AG20443 (cell line): ENCODE data around the gene CABLES2.

ENCODE experiments used
- DNase-seq: peaks from one replicate; pipeline ENCODE4 v3.0.0; 2012; ENCODE audit warnings: low spot score, mixed read lengths

CABLES2 gene

DNA sequence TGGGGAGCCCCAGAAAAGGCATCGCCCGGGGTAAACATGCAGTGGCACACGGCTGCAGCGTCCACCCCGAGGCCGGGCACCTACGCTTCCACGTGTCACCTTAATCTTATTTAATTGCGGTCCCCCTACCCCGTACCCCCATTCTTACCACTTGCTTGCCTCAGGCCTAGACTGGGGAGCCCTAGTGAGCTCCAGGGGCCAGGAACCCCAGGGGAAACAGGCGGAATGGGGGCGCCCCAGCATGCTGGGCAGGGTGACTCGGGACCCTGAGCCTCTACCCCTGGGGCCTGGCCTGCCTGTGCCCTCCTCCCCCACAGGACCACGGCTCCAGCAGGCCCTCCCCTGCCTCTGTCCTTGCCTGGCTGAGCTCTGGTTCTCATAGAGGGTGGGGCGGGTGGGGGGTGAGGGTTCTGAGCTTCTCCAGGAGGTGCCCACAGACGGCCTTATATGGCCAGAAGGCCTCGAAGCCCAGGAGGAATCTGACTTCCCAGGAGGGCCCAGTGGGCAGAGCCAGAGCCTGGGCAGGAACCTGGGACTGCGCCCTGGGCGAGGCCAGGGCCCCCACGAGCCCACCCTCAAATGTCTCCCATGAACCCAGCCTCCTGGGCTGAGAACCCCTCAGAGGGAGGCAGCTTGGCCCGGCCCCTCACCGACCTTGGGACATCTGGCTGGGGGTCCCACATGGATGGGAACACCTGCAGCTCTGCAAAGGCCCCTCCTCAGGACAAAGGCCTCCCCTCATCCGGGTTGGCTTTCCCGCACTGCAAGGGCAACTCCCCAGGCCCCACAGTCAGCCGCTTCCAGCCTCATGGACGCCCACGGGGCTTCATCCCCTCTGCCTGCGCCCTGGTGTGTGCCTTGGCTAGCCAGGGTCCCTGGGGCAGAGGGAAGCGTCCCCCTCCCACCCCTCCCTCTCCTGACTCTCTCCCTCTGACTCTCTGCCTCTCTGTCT is 34.8 kb downstream of the CABLES2 start:
- DNase-seq = no peak

DNA sequence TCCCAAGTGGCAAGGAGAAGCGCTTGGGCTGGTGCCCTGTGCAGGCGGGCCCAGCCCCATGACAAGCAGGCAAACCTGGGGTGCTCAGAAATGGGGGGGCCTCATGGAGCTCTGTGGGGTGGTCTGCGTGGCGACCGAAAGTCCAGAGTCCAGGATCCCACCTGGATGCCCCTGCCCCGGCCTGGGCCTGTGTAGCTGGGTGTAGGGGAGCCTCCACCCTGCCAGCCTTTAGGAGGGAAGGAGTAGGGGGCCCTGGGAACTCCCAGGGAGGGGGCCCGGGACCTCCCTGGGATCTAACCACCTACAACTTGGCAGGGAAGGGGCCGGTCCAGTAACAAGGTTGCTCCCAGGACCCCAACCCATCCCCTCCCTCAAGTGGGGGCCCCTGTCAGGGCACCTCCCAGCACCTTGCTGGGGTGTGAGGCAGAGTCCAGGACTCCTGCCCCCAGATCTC is 35.5 kb downstream of the CABLES2 start:
- DNase-seq = no peak

- DNase-seq = no peak
Measured at GRCh38 chr20:62370807-62371587, 36.1 kb downstream of the CABLES2 start.

- DNase-seq = peak; percentile 84
Measured at GRCh38 chr20:62370115-62370806, 36.8 kb downstream of the CABLES2 start.

DNA sequence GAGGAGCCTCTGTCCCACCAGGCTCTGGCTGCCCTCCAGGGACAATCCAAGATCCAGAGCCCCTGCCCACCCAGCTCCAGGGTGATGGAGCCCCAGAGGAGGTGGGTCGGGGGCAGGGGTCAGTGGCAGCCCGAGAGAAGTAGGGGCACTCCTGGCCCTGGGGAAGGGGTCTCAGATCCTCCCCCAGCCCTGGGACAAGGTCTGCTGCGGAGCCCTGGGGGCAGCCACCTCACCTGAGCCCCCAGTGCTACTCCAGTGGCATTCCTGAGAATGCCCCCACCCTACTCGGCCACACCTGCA is 37.3 kb downstream of the CABLES2 start:
- no peak for DNase-seq

GRCh38 chr20:62368976-62369814 is 37.9 kb downstream of the CABLES2 start:
- peak; percentile 71 for DNase-seq

- no peak for DNase-seq
Measured at GRCh38 chr20:62368392-62368975, 38.6 kb downstream of the CABLES2 start.

DNA sequence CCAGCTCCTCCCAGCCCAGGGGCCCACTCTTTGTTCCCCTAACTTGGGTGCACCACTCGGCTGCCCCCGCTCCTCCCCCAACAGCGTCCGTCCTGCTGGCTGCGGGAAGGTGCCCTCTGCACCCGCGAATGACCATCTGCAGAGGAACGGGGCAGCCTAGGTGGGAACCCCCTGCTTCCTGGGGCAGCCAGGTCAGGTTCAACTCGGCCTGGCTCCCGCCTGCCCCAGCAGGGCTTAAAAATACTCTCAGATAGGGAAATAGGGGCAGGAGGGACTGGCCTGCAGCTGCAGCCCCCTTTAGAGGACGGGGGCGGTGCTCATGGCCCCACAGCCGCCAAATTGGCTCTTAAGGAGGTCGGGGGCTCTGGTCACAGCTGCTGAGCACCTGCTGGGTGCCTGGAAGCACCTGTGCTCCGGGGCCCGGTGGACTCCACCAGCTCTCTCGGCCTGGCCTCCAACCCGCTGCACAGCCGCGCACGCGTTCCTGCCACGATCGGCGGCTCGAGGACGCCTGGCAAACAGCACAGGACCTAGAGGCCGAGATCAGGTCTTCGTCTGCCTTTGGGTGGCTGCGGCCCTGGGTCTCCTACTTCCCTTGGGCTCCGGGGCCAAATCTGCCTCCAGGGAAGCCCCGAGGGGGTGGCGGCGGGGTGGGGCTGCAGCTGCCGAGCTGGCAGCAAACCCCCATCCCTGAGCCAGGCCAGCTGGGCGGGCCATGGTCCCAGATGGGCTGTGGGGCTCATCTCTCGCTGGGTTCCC is 39.3 kb downstream of the CABLES2 start:
- DNase-seq = no peak

DNA sequence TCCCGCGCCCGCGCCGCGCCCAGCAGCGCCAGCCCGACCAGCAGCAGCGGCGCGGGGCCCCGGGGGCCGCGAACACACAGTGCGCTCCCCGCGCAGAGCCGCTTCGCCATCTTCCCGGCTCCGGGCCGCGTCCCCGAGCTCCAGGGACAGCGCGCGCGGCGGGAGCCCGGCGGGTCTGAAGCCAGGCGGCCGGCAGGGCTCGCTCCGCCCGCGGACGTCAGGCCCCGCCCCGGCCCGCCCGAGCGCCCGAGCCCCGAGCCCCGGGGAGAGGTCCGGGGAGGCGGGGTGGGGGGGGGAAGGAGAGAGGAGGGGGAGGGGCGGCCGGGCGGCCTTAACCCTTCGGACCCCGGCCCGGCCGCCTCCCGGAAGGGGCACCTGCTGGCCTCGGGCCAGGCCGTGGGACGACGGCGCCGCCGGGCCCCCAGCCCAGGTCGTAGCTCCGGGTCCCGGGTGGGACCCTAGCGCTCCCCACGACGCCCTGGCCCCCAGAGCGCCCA is 39.9 kb downstream of the CABLES2 start, which contains the start of gene LAMA5:
Gene LAMA5, minus strand, starts transcription at position 177 of the 497 bp plus-strand sequence. Its CDS starts 67 bp downstream, at position 110.
- peak; percentile 82 for DNase-seq

- DNase-seq = no peak
Measured at GRCh38 chr20:62366370-62367135, 40.5 kb downstream of the CABLES2 start.

DNA sequence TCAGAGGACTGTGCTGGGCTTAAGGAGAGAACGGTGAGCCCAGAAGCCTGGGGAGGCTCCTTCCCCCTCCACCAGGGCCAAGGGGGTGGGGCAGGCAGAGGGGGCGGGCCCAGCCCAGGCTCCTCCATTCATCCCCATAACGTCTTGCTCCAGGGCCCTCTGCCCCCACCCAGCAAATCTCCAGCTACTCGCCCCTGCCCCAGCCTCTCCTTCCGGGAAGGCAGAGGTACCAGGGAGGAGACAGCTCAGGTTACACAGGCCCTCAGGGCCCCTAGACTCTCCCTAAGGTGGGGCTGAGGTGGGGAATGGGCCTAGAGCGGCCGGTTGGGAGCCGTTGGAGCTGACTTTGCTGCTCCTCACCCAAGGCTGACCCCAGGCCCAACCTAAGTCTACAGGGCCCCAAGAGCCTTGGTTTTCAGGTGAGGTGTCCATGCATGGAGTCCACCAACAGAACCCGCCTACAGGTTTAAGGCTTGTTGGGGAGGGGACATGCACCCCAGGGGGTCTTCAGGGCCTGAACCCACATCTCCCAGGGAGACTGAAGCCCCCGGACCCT is 41.2 kb downstream of the CABLES2 start:
- no peak for DNase-seq

GRCh38 chr20:62364911-62365736 is 42.0 kb downstream of the CABLES2 start:
- DNase-seq = no peak

DNA sequence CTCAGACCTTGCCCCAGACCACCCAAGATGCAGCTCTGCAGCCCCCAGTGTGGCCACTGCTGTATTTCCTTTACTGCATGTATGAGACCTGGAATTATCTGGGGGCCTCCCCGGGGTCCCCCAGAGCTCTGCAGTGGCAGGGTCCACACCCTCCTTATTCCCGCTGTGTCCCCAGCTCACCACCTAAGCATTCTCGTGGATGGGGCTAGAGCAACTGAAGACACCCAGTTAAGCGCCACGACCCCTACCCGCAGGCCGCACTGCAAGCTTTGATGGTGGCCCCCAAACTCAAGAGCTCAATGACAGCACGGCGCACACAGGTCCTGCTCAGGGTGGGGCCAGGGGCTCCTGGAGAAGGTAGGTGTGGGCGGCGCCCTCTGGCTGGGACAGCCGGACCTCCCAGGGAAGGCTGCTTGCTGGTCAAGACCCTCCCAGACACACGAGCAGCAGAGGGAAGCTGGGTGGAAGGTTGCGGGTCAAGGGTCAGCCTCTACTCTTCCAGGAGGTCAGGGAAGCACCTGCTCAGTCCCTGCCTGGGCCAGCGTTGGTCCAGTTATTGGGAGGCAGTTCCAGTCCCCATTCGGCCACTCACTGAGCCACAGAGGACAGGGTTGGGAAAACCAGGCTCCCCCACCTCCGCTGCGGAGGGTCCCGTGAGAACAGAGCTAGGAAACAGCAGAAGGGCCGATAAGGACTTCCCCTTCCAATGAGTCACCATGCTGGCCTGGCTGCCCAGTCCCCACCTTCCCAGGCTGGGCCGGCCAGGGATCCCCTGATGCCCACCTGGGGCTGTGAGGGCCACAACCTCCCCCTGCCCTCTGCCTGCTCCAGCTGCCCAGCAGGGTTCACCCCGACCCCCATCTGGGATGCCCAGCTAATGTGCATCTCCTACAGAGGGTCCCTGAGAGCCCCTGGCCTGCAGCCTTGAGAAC is 42.9 kb downstream of the CABLES2 start:
- no peak for DNase-seq

DNA sequence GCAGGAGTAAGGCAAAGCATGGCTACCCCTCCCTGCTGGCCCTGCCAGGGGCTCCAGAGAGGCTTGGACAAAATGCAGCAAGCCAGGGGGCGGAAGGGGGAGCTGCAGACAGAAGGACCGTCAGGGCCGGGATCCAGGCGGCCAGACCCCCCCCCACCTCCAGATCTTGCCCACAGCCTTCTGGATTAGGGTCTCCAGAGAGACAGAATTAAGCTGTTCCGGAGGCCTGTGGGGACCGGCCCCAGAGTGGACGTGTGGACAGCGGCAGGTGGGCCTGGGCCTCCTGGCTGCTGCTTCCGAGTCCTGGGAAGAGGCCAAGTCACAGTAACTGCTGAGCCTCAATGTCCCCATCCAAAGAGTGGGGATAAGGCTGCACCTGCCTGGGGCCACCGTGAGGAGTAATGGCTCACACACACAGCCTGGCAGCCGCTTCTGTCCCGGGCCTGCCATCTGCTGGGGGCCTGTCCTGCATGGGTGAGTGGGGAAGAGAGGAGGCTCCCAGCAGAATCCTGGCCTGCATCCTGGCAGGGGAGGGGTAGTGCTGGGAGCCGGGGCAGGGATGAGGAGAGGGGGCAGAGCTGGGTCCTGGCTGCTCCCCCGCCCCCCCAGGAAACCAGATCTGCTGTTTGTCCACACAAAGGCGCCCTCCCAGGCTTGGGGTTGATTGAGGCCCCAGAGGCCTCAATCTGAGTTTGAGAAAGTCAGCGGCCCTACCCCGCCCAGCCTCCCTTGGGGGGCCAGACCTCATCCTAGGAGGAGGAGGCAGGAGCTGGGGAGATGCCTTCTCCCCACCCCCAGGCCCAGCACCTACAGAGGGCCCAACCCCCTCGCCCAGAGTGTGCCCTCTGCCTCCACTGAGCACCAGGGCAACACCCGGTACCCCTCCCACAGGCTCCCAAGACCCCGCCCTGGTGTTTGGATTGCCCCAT is 43.8 kb downstream of the CABLES2 start:
- no peak for DNase-seq

- no peak for DNase-seq
Measured at GRCh38 chr20:62362590-62362940, 44.5 kb downstream of the CABLES2 start.
